Erythroblast (primary cell): Measurements from ENCODE around the gene SLC17A4.

Experiments
- DNase-seq, 2 experiments: peaks; one replicate each; lab custom pipeline; 2025; lab: John Stamatoyannopoulos, UW
- GATA1 ChIP-seq: IDR thresholded peaks from 2 replicates; pipeline ENCODE4 v1.6.1; 2011; ENCODE audit warnings: low read depth, mild to moderate bottlenecking, control low read depth, low read length, moderate library complexity
- POLR2A ChIP-seq: IDR thresholded peaks from 2 replicates; pipeline ENCODE4 v1.6.1; 2011; ENCODE audit warnings: mild to moderate bottlenecking, low read length

The SLC17A4 gene, protein sequence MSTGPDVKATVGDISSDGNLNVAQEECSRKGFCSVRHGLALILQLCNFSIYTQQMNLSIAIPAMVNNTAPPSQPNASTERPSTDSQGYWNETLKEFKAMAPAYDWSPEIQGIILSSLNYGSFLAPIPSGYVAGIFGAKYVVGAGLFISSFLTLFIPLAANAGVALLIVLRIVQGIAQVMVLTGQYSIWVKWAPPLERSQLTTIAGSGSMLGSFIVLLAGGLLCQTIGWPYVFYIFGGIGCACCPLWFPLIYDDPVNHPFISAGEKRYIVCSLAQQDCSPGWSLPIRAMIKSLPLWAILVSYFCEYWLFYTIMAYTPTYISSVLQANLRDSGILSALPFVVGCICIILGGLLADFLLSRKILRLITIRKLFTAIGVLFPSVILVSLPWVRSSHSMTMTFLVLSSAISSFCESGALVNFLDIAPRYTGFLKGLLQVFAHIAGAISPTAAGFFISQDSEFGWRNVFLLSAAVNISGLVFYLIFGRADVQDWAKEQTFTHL

DNA sequence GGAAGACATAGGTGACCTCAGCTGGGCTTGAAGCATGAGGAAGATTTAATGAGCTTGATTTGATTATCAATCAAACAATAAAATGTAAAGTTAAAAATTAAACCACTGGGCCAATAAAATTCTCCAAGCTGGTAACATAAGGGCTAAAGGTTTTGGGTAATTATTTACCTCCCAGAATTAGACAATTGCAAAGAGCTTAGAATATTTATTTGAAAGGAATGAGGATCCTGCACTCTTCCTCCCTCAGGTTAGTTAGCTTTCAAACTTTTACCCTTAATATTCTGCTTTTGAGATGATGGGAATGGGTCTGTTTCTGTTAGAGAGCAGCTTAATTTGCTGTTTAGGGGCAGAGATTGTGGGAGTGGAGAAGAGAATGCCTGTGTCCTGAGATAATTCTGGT lies at the start of gene SLC17A4:
SLC17A4 (plus strand) TSS at position 208 of the 400 bp plus-strand sequence. CDS start 7,221 bp downstream, outside the sequence.
- TF ChIP-seq POLR2A (no peak), GATA1 (no peak)
- DNase-seq, result no peak

- peak; percentile 28 to 63 for DNase-seq
- TF ChIP-seq POLR2A (no peak), GATA1 (no peak)
Measured at GRCh38 chr6:25706314-25707014, 48.1 kb upstream of the SLC17A4 start.

DNA sequence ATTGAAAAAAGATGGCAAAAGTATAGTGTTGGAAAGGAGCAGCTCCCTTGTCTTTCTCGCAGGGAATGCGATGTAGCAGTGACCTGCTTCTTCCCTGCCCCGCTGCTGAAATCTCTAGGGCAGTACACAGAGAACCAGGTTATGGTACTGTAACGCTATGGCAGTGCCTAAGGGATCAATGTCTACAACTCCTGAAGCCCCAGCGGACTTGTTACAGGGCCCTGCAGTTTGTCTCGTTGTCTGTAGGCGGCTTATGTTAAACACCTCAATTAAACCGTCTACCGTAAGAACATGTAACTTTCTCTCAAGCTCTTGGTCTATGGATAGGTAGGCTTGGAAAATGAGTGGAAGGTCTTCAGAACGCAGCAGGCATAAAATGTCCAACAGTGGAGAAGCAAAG lies 44.8 kb upstream of the SLC17A4 start:
- TF ChIP-seq POLR2A (no peak), GATA1 (no peak)
- no peak for DNase-seq

DNA sequence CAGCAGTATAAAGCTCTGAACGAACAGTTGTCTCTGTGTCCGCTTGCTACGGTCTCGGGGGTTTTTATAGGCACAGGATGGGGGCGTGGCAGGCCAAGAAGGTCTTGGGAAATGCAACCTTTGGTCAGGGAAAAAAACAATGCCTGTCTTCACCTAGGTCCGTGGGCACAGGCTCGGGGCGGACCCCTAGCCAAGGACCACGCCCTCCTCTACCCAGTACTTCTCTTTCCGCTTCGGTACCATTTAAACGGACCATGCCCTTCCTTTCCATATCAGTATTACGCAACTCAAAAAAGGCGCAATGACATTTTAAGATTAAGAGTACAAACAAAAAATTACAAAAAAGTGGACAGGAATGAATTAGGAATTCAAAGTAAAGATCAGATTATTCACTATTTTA lies 44.3 kb upstream of the SLC17A4 start:
- TF ChIP-seq POLR2A (no peak), GATA1 (no peak)
- no peak for DNase-seq

DNA sequence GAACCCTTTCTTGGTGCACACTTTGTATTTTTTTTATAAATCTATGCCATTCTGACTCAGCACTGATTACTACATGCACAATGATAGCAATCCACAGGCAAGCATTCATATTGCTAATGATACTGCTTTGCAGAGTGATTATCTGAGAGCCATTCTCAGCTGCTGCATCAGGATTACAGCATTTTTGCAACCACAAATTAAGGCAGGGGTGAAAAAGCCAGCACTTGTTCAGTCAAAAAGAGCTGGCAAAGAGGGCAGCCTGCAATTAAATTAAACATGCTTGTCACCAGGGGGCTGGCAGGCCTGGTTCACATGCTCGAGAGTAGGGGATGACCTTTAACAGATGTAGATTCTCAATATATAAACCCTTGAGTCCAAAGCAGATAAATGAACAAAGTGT lies 40.7 kb upstream of the SLC17A4 start:
- no peak for TF ChIP-seq POLR2A
- TF ChIP-seq GATA1, result no peak
- DNase-seq, result peak in 1 of 2 experiments; percentile 23

- TF ChIP-seq POLR2A, result no peak
- no peak for TF ChIP-seq GATA1
Measured at GRCh38 chr6:25714765-25715164, 39.8 kb upstream of the SLC17A4 start.

GRCh38 chr6:25715794-25716193 lies 38.7 kb upstream of the SLC17A4 start:
- DNase-seq, result no peak
- no peak for TF ChIP-seq POLR2A
- no peak for TF ChIP-seq GATA1

More at GRCh38 chr6:25714765-25715164, 39.8 kb upstream of the SLC17A4 start:
- DNase-seq, result no peak

- peak; percentile 53 to 74 for DNase-seq
Measured at GRCh38 chr6:25717866-25718740, 36.4 kb upstream of the SLC17A4 start.

GRCh38 chr6:25726122-25726911 lies 28.2 kb upstream of the SLC17A4 start:
- TF ChIP-seq GATA1 (no peak), POLR2A (no peak)
- DNase-seq, result no peak

More at GRCh38 chr6:25717866-25718740, 36.4 kb upstream of the SLC17A4 start:
- TF ChIP-seq POLR2A (no peak), GATA1 (no peak)

DNA sequence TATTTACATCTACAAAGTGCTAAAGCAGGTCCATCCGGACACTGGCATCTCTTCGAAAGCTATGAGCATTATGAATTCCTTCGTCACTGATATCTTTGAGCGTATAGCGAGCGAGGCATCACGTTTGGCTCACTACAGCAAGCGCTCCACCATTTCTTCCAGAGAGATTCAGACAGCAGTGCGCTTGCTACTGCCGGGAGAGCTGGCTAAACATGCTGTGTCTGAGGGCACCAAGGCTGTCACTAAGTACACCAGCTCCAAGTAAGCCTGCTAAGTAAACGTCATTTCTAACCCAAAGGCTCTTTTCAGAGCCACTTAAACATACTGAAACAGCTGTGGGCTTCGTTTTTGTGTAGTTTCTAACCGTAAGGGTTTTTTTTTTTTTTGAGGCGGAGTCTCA lies 27.5 kb upstream of the SLC17A4 start:
- no peak for DNase-seq
- TF ChIP-seq POLR2A (no peak), GATA1 (no peak)

DNA sequence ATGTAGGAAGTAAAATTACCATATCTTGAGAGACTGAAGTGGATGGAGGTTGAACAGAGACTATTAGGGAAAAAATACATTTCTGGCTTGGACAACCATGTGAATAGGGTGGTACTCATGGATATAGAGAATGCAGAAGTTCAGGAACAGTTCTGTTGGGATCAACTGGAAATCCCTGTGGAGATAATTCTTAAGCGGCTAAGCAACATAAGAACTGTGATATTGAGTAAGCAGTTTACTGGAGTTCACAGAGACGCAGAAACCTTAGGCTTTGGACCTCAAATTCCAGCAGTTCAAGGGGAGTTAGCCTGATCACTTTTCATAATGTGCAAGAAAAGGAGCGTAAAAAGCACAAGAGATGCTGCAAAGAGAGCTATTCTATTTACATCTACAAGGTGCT lies 23.6 kb upstream of the SLC17A4 start:
- no peak for TF ChIP-seq POLR2A
- TF ChIP-seq GATA1, result no peak
- no peak for DNase-seq

DNA sequence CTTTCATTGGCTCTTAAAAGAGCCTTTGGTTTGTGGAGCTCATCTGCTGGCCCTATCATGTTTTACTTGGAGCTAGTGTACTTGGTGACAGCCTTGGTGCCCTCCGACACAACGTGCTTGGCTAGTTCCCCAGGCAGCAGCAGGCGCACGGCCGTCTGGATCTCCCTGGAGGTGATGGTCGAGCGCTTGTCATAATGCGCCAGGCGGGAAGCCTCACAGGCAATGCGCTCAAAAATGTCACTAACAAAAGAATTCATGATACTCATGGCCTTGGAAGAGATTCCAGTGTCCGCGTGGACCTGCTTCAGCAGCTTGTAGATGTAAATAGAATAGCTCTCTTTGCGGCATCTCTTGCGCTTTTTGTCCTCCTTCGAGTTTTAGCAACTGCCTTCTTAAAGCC lies 22.8 kb upstream of the SLC17A4 start:
- TF ChIP-seq GATA1 (no peak), POLR2A (no peak)
- DNase-seq, result no peak
